Measurements from ENCODE around the gene TCL1A. TPM values are rescaled to one million over a fixed set of nuclear protein-coding genes. Genes with fewer than 3 reads are reported as not detected.
"Not testable (repeated sequence)": the region's sequence is repeated elsewhere in the genome, so short reads cannot be mapped to it uniquely, and the experiment has no call there.

Gene TCL1A
- total and polyA plus RNA-seq, 9 of the 15 experiments (the other 6 are each of a cell fraction or from before 2014, with no cell fraction given) = 0.10 to 0.11 TPM; not detected in 7

- BruUV-seq (replicated peaks); H3K4me1 ChIP-seq (replicated peaks in 1 of 2; ENCODE audit: control insufficient read depth in 2 of 2, insufficient read depth in 2 of 2, low read length in 2 of 2); in situ Hi-C loops (cut with MboI); H3K4me3 ChIP-seq; H3K9me1 ChIP-seq (ENCODE audit: control insufficient read depth, insufficient read depth, low read length); intact Hi-C loops (cut with micrococcal nuclease); H3K9ac ChIP-seq (ENCODE audit: insufficient read depth in 1 of 2, low read depth in 2 of 2, low read length in 2 of 2); H3K79me2 ChIP-seq (ENCODE audit: control insufficient read depth, insufficient read depth, low read length); H3K27ac ChIP-seq (ENCODE audit: extremely low read depth, low read depth, low read length); FAIRE-seq; H3K9me3 ChIP-seq (replicated peaks; ENCODE audit: control insufficient read depth, insufficient read depth, low read depth, low read length); H3K4me2 ChIP-seq (ENCODE audit: insufficient read depth, low read length); H4K20me1 ChIP-seq (replicated peaks; ENCODE audit: control insufficient read depth, insufficient read depth, low read length); H2AFZ ChIP-seq (ENCODE audit: low read depth, low read length); H3K27me3 ChIP-seq (ENCODE audit: control insufficient read depth in 2 of 2, insufficient read depth in 2 of 2, low read length in 2 of 2); ATAC-seq; POLR2A ChIA-PET; CTCF ChIA-PET (ENCODE audit: low intra/inter-chr PET ratio); DNase-seq (ENCODE audit: extremely low read depth in 1 of 4, low spot score in 3 of 4); H3K36me3 ChIP-seq (ENCODE audit: control insufficient read depth, insufficient read depth, low read length): not testable (repeated sequence)
- 4% methylated on average over 3 of the region's 4 CpGs for WGBS (ENCODE audit: insufficient coverage, low coverage, missing lambda C conversion rate)
- peak; percentile 31; the same call in 1 of the 2 replicates for TF ChIP-seq ZNF316 (IDR thresholded peaks at IDR 0.05)
These were observed 49.1 kb upstream of the TCL1A start for GRCh38 chr14:95763032-95763431.

- H3K27ac ChIP-seq (ENCODE audit: extremely low read depth, low read depth, low read length) = no peak overlapping the region
- no peak for ATAC-seq
- H3K27me3 ChIP-seq (ENCODE audit: control insufficient read depth in 2 of 2, insufficient read depth in 2 of 2, low read length in 2 of 2) = no peaks in the 10 kb centered on the region; a peak in 1 of 5 replicates
- H3K9me1 ChIP-seq (ENCODE audit: control insufficient read depth, insufficient read depth, low read length) = no peaks in the 10 kb centered on the region
- H3K4me1 ChIP-seq (replicated peaks in 1 of 2; ENCODE audit: control insufficient read depth in 2 of 2, insufficient read depth in 2 of 2, low read length in 2 of 2) = no peaks in the 10 kb centered on the region
- TF ChIP-seq SUPT5H (IDR thresholded peaks at IDR 0.05) = no peak
- TF ChIP-seq ELK1 (CRISPR knock-in tag; IDR thresholded peaks at IDR 0.05) = no peak
- TF ChIP-seq GMEB1 (CRISPR knock-in tag; IDR thresholded peaks at IDR 0.05) = no peak
- TF ChIP-seq CREB1 (IDR thresholded peaks at IDR 0.05) = no peak
- TF ChIP-seq CREB1 (CRISPR knock-in tag; IDR thresholded peaks at IDR 0.05) = no peak
- no peak for TF ChIP-seq RBM15 (IDR thresholded peaks at IDR 0.05; ENCODE audit: insufficient read depth, low read length)
- no peaks in the 10 kb centered on the region; the same call in 1 of the 2 replicates for H4K20me1 ChIP-seq (replicated peaks; ENCODE audit: control insufficient read depth, insufficient read depth, low read length)
- no peak overlapping the region for H3K4me2 ChIP-seq (ENCODE audit: insufficient read depth, low read length)
- no peak for FAIRE-seq
- no peaks in the 10 kb centered on the region for H3K79me2 ChIP-seq (ENCODE audit: control insufficient read depth, insufficient read depth, low read length)
- intact Hi-C loops (cut with micrococcal nuclease) (no loop called here), in situ Hi-C loops (cut with MboI) (no loop called here)
- CTCF ChIA-PET (ENCODE audit: low intra/inter-chr PET ratio) = no interaction called here
- no peaks in the 10 kb centered on the region for H3K9me3 ChIP-seq (replicated peaks; ENCODE audit: control insufficient read depth, insufficient read depth, low read depth, low read length)
- DNase-seq (ENCODE audit: extremely low read depth in 1 of 4, low spot score in 3 of 4) = no peak
- no peaks in the 10 kb centered on the region for H3K36me3 ChIP-seq (ENCODE audit: control insufficient read depth, insufficient read depth, low read length)
- H2AFZ ChIP-seq (ENCODE audit: low read depth, low read length) = no peak overlapping the region
- BruUV-seq (replicated peaks) = no TSS peak
- H3K9ac ChIP-seq (ENCODE audit: insufficient read depth in 1 of 2, low read depth in 2 of 2, low read length in 2 of 2) = no peak overlapping the region
- no peak overlapping the region for H3K4me3 ChIP-seq
- POLR2A ChIA-PET = interaction anchor here (0.5 to 0.6 kb wide), 2 partner anchors 36 to 294 kb away, joined by 3 read pairs; no protein-coding TSS in a partner anchor
- 0% methylated on average over 4 of the region's 6 CpGs for WGBS (ENCODE audit: insufficient coverage, low coverage, missing lambda C conversion rate)
These were observed 47.5 kb upstream of the TCL1A start for GRCh38 chr14:95761436-95761835.
